HG03460 (cell line): ENCODE data around the gene LIN54.

Experiments used
- ATAC-seq: cut with Tn5 transposase; IDR thresholded peaks from one replicate; pipeline ENCODE4 v1.9.1; 2021; ENCODE audit not compliant: unreplicated experiment

The LIN54 gene

DNA sequence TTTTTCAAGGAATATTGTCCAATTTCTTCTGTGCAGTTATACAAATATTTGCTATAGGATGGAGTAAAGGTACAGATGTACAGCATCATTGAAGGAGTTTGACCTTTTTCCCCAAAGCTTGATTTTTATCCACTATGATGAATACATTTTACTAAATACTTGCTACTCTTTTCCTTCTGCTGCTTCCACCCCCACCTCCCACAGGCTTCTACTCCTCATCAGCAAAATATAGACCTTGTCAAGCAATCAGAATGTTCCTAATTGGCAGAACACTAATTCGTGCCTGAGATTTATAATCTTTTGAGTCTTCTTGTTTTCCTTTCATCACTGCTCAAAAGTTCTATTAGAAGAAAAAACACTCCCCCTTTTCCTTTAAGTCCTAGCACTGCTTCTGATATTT lies 113.9 kb downstream of the LIN54 start:
- no peak for ATAC-seq

DNA sequence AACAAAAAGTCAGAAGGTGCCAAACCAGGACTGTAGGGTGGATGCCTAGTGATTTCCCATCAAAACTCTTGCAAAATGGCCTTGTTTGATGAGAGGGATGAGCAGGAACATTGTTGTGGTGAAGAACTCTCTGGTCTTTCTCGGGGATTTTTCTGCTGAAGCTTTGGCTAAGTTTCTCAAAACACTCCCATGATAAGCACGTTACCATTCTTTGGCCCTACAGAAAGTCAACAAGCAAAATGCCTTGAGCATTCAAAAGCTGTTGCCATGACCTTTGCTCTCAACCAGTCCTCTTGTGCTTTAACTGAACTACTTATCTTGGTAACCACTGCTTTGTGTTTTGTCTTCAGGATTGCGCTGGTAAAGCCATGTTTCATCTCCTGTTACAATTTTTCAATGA lies 116.7 kb downstream of the LIN54 start:
- no peak for ATAC-seq

DNA sequence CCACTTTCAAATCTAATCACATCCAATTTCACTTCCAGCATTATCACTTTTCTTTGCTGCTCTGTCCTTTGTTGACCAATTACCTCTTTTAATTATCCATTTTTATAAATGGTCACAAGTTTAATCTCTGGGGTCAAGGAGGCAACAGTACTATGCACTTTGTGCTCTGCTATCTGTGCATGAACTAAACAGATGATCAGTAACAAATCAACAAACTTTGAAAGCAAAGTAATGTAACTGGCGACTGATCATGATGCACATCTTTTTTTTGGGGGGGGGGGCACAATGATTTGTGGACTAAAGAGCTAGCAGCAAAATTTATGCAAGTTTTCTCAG lies 118.2 kb downstream of the LIN54 start:
- ATAC-seq = no peak

DNA sequence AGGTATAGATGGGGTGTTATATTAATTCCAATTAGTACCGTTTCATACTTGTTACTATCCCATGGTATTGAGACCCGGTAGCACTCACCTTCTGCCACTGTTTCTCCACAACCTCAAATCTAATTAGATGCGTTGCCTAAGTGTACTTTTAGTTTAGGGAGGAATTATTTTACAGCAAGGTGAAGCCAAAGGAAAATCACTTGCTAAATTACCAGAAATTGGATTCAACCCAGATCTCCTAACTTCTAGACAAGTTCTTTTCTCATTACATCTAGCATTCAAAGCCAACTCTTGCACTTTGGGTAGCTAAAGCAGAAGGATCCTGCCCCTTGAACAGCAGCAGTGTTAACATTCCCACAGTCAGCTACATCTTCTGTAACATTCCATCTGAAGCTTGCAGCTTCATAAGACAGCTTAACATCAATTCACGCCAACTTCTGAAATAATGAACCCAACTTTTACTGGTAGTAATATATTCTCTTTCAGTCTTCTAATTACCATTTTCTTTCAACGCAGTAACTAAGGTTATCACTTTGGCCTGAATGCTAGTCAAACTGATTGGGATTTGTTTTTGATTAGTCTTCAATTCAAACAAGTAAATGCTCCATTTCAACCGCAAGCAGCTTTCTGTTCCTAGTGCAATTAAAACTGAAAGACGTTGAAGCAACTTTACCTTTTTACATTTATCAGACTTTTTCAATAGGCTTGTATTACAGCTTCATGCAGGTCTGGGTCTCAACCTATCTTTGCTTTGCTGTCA lies 118.7 kb downstream of the LIN54 start:
- no peak for ATAC-seq

DNA sequence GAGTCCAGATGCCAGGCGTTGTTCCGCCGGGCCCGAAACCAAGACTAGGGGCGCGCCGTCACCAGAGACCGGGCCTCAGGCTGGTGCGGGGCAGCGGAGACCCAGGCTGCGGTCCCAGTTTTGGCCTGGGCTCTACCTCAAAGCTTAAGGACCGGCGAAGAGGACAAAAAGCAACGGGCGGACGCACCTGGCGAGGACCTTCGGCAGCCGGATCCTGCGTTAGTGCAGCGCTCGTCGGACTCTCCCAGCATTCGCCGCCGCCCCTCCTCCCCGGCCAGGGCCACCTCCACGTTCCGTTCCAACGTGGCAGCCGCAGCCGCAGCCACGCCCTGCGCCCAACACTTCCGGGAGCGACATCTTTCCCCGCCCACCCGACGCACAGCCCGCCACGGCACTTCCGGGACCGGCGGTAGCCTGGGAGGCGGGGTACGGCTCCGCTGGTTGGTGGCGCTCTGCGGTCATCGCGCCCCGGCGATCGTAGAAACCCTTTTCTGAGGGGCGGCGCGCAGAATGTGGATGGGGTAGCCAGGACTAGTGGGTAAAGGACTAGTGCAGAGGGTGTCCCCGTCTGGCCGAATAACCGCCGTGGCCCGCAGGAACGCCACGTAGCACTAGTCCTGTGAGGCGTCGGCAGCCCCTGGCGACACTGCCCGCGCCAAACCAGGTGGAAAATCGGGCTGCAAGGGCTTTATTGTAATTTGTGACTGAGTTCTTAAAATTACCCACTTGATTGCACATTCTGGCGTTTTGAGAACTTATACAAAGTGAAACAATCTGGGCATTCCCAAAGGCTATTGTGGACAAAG lies 119.5 kb downstream of the LIN54 start, which contains the start of gene SEC31A:
TSS of gene SEC31A (minus strand) at position 253 of the 806 bp plus-strand sequence. CDS start 9,217 bp downstream, outside the sequence.
- peak; percentile 86 for ATAC-seq

- peak; percentile 0 for ATAC-seq
Observed at GRCh38 chr4:82890528-82890900, 120.1 kb downstream of the LIN54 start.

- no peak for ATAC-seq
Observed at GRCh38 chr4:82889287-82889686, 121.3 kb downstream of the LIN54 start.

DNA sequence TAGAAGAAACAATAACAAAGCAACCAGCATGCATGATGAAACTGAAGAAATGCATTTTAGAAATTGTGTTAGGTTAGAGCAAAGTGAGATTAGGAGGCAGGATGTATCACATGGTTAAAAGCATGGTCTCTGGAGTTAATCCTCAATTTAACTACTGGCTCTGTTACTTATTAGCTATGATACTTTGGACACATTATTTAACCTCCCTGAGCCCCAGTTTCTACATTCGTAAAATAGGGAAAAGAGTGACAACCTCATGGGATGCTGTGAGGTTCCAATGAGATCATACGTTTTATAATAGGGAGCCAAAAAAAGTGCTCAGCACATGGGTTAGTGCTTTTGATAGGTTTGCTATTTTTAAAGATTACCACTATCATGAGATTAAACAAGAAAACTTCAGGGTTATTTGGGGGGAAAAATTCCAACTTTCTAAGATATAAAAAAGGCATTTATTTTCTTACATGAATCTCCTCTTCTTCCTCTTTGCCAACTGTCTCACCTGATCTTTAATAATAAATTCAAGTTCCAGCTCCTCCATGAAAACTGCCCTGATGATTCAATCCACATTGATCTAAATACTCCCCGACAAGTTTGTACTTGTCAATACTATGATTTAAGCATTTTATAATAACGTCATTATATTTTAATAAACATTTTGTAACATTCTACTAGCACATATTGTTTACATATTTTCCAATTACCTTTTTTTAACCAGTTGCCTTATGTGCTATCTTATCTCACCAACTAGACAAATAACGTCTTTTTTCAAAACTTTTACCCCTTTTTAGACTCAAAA lies 124.3 kb downstream of the LIN54 start:
- ATAC-seq = no peak

GRCh38 chr4:82885410-82885809 lies 125.2 kb downstream of the LIN54 start:
- ATAC-seq = no peak
